NCI-H345 treated with DMSO at 0.1 percent for 48 hours (cell line): ENCODE results near the gene PRRT2.
A peak's percentile ranks its signal among the peaks of the same experiment; 100 is the strongest.
"Not testable (repeated sequence)": the region's sequence is repeated elsewhere in the genome, so short reads cannot be mapped to it uniquely, and the experiment has no call there.

Experiments
- DNase-seq: peaks from one replicate; lab custom pipeline; 2025; ENCODE audit not compliant: unreplicated experiment; lab: John Stamatoyannopoulos, UW

The PRRT2 gene

GRCh38 chr16:29790949-29791844 lies 20.8 kb upstream of the PRRT2 start:
- DNase-seq, result no peak

DNA sequence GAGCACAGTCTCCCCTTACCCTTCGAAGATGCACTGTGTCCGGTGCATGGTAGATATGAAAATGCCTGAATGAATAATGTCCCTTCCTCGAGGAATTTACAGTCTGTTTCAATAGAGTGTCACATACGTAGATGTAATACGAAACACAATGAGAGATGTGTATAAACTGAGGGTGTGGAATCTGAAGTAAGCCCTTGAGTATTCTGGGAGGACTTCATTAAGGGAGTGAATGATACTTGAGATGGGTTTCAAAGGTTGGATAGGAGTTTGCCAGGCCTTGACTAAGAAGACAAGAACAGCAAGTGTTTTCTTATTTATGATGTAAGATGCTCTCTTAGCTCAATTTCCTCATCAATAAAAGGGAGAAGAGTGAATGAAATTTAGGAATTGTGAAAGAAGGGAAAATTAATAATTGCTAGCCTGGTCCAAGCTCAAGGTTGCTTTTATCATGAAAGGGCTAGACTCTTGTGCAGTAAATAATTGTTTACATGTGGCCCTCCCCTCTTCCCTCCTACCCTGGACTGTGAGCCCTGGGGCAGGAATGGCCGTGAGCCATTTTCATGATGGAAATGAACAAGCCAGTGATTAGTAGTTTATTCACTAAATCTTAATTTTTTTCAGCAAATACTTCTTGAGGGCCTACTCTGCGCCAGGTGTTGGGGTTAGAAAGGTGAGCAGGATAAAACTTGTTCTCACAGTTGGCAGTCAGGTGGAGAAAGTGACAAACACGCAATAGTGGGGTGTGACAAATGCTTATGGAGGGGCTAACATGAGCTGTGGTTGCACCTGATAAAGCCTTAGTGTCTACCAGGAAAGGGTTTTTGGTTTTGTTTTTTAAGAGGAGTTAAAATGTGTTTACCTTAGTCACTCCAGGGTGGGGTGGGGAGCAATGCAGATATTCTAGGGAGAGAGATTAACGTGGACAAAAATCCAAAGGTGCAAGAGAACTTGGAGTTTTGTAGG lies 19.9 kb upstream of the PRRT2 start:
- no peak for DNase-seq

- not testable (repeated sequence) for DNase-seq
Measured at GRCh38 chr16:29793153-29793552, 18.8 kb upstream of the PRRT2 start.

GRCh38 chr16:29794231-29794710 lies 17.7 kb upstream of the PRRT2 start:
- DNase-seq, result no peak

GRCh38 chr16:29802416-29802935 lies 9.5 kb upstream of the PRRT2 start:
- no peak for DNase-seq

- DNase-seq, result no peak
Measured at GRCh38 chr16:29804020-29804419, 8.0 kb upstream of the PRRT2 start.

DNA sequence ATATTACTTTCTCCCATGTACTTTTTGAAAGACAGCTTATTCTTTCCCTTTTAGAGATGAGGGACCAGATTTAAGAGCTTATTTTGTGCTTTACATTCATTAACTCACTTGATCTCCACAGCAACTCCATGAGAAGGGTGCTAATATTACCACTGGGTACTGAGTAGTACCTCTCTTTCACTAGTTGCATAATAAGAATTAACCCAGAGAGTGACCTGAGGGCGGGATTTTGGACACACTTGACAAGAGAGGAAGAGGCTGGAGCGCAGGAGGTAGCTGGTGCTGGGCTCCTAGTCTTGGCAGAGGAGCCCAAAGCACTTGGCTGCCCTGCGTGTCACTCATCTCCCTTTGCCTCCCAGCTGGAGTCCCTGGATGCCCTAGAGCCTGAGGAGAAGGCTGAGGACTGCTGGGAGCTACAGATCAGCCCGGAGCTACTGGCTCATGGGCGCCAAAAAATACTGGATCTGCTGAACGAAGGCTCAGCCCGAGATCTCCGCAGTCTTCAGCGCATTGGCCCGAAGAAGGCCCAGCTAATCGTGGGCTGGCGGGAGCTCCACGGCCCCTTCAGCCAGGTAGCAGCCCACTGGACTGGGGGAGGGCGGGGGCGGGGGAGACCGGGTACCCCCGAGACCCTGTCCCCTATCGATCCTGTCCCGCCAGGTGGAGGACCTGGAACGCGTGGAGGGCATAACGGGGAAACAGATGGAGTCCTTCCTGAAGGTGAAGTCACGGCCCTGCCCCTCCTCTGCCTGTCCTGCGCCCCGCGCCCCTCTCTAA lies 7.3 kb upstream of the PRRT2 start:
- peak; percentile 29 for DNase-seq

DNA sequence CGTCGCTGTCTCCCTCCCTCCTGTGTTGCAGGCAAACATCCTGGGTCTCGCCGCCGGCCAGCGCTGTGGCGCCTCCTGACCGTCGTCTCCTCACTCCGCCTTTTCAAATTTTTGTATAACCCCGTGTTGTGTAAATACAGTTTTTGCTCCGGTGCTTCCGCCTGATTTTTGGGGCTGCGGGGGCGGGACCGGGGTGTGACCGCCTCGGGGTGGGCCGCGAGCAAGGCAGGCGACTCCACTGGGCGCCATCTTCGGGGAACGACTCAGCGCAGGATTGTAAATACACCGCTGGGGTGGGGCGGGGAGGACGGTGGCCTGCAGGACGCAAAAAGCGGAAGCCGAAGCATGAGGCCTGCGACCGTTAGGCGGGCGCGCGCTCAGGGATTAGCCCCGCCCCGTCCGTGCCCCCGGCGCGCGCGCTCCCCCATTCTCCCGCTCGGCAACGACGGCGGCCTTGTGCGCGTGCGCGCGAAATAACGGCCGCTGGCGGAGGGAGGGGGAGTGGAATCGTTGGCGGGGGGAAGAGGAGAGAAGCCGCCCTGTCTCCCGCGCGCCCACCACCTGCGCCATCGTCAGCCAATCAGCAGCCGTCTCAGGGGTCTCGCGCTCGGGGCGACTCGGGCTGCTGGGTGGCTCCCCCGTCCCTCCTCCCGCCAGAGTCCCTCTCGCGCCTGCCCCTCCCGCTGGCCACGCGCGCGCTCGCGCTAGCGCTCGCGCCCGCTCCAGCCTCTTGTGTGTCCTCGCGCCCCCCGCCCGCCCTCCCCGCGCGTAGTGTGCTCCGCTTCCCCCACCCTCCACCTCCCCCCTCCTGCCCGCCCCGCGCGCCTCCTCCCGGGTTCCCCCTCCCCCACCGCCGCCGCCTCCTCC lies 6.5 kb upstream of the PRRT2 start:
- DNase-seq, result peak; percentile 100

- peak; percentile 90 for DNase-seq
Measured at GRCh38 chr16:29806099-29806579, 5.9 kb upstream of the PRRT2 start, which contains the start of gene MAZ. Gene MAZ (plus strand): TSS chr16:29806529. CDS start chr16:29806702, 173 bp downstream.

DNA sequence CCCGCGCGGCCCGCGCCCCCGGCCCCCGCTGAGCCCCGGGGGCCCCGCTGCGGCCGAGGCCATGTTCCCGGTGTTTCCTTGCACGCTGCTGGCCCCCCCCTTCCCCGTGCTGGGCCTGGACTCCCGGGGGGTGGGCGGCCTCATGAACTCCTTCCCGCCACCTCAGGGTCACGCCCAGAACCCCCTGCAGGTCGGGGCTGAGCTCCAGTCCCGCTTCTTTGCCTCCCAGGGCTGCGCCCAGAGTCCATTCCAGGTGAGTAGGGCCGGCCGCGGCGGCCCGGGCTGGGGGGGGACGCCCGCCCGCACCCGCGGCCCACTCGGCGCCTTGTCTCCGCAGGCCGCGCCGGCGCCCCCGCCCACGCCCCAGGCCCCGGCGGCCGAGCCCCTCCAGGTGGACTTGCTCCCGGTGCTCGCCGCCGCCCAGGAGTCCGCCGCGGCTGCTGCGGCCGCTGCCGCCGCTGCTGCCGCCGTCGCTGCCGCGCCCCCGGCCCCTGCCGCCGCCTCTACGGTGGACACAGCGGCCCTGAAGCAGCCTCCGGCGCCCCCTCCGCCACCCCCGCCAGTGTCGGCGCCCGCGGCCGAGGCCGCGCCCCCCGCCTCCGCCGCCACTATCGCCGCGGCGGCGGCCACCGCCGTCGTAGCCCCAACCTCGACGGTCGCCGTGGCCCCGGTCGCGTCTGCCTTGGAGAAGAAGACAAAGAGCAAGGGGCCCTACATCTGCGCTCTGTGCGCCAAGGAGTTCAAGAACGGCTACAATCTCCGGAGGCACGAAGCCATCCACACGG lies 5.2 kb upstream of the PRRT2 start:
- peak; percentile 51 for DNase-seq

GRCh38 chr16:29807426-29808218 lies 4.4 kb upstream of the PRRT2 start:
- peak; percentile 81 for DNase-seq

GRCh38 chr16:29808219-29808900 lies 3.6 kb upstream of the PRRT2 start:
- no peak for DNase-seq

DNA sequence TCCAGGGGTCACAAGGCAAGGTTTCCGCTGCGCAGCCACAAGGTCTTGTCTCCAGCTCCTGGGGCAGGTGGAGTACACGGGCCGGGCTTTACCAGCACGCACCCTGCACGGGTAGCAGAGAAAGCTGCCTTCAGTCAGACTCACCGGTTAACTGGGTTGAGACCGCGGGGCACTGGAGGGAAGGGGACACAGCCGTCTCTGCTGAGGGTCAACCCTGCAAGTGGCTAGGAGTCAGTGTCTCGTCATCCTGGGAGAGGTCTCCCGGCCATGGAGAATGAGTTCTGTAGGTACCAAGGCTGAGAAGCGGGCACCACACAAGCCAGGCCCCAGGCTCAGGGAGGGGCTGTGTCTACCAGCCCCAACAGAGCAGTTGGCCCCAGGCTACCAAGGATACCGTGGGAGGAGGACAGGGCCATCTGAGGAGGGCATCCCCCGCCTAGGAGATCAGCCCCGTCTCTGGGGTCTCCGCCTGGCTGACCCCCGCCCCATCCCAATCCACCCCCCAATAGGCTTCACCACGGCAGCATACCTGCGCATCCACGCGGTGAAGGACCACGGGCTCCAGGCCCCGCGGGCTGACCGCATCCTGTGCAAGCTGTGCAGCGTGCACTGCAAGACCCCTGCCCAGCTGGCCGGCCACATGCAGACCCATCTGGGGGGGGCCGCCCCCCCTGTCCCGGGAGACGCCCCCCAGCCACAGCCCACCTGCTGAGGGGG lies 2.8 kb upstream of the PRRT2 start:
- DNase-seq, result no peak

DNA sequence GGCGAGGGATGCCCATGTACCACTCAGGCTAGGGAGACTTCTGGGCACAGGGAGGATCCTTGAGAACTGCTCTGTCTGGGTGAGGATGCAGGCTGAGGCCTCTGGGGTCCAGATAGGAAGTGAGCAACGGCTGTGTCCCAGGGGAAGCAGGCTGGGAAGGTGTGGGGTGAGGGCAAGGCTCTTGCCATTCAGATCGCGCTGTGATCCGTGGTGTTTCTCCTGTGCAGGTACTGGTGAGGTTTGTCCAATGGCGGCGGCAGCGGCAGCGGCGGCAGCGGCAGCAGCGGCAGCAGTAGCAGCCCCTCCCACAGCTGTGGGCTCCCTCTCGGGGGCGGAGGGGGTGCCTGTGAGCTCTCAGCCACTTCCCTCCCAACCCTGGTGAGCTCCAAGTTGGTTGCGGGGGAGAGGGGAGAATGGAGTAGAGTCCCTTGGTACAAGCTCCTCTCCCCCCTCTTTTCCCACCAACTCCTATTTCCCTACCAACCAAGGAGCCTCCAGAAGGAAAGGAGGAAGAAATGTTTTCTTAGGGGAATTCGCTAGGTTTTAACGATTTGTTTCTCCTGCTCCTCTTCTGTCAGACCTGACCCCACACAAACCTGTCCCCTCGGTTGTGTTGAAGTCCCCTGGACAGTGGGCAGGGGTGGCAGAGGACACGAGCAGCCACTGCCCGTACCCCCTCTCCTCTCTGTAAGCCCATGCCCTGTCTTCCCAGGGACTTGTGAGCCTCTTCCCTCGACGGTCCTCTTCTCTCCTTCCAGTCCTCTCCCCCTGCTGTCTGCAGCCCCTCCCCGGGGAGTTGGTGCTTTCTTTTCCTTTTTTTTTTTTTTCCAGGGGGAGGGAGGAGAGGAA lies 1.9 kb upstream of the PRRT2 start:
- no peak for DNase-seq

GRCh38 chr16:29810699-29811169 lies 1.3 kb upstream of the PRRT2 start:
- DNase-seq, result no peak
